HepG2 (cell line): ENCODE data around the gene FLAD1. TPM values are rescaled to one million over a fixed set of nuclear protein-coding genes. Genes with fewer than 3 reads are reported as not detected.

ENCODE experiments used
- DZIP1 ChIP-seq: sonication (generic); formaldehyde crosslinking; IDR thresholded peaks from 2 replicates; pipeline ENCODE4 v1.5.0; 2020; ENCODE audit warnings: mild to moderate bottlenecking, missing genetic modification reagents
- GLI4 ChIP-seq: sonication (generic); formaldehyde crosslinking; IDR thresholded peaks from 2 replicates; pipeline ENCODE4 v1.5.1; 2020; ENCODE audit warnings: missing genetic modification reagents, mild to moderate bottlenecking, moderate library complexity, borderline replicate concordance
- GZF1 ChIP-seq: sonication (generic); formaldehyde crosslinking; IDR thresholded peaks from 2 replicates; pipeline ENCODE4 v1.5.1; 2020; ENCODE audit warnings: mild to moderate bottlenecking, missing genetic modification reagents
- HNRNPLL ChIP-seq: fragments of 200-400 bp; formaldehyde crosslinking; IDR thresholded peaks from 2 replicates; pipeline ENCODE4 v1.6.1; 2017; ENCODE audit warnings: mild to moderate bottlenecking, low read depth, low read length; ENCODE audit not compliant: poor library complexity, severe bottlenecking
- IKZF1 ChIP-seq: fragments of 450-650 bp; IDR thresholded peaks from 2 replicates; pipeline ENCODE4 v1.7.1; 2016
- NFIC ChIP-seq: IDR thresholded peaks from 2 replicates; pipeline ENCODE4 v1.6.1; 2012; ENCODE audit warnings: mild to moderate bottlenecking, low read length, inconsistent platforms
- NR2F1 ChIP-seq, 2 experiments: fragments of 450-650 bp in 1 of 2; formaldehyde crosslinking in 1 of 2; IDR thresholded peaks; 2 replicates each; pipeline versions ENCODE4 v1.5.0 to v1.6.1; 2016 to 2020; ENCODE audit warnings: mild to moderate bottlenecking in 1 of 2, missing compliant biosample characterization in 1 of 2, missing genetic modification reagents in 1 of 2, moderate library complexity in 1 of 2
- POLR2A ChIP-seq, 2 experiments: IDR thresholded peaks; 2 replicates each; pipeline ENCODE4 v1.6.1; 2011; ENCODE audit warnings: low read depth in 2 of 2, low read length in 2 of 2, mild to moderate bottlenecking in 1 of 2, moderate library complexity in 1 of 2; ENCODE audit not compliant: insufficient read depth in 1 of 2
- RAD21 ChIP-seq: fragments of 450-650 bp; formaldehyde crosslinking; IDR thresholded peaks from 2 replicates; pipeline ENCODE4 v1.5.0; 2020; ENCODE audit warnings: mild to moderate bottlenecking
- RBFOX2 ChIP-seq: fragments of 200-400 bp; formaldehyde crosslinking; IDR thresholded peaks from 2 replicates; pipeline ENCODE4 v1.6.1; 2017; ENCODE audit warnings: low read depth, mild to moderate bottlenecking, low read length
- TFDP2 ChIP-seq: sonication (generic); formaldehyde crosslinking; IDR thresholded peaks from 2 replicates; pipeline ENCODE4 v1.4.0; 2020; ENCODE audit warnings: missing genetic modification reagents
- ZBTB8A ChIP-seq: sonication (generic); formaldehyde crosslinking; IDR thresholded peaks from 2 replicates; pipeline ENCODE4 v1.4.0; 2020; ENCODE audit warnings: mild to moderate bottlenecking, low read depth, missing genetic modification reagents, borderline replicate concordance
- ZNF18 ChIP-seq: sonication (generic); formaldehyde crosslinking; IDR thresholded peaks from 2 replicates; pipeline ENCODE4 v1.8.0; 2022; ENCODE audit warnings: mild to moderate bottlenecking, missing genetic modification reagents; ENCODE audit not compliant: insufficient replicate concordance
- ZSCAN31 ChIP-seq: sonication (generic); formaldehyde crosslinking; IDR thresholded peaks from 2 replicates; pipeline ENCODE4 v1.5.0; 2020; ENCODE audit warnings: low read depth, mild to moderate bottlenecking, missing genetic modification reagents
- polyA plus RNA-seq, 8 experiments: library from polyadenylated mRNA; depleted of rRNA in 3 of 8; stranded (reverse) in 7 of 8; unstranded in 1 of 8; fragments of >200 nt; fragmentation: Illumina TruSeq in 4 of 8; extraction: Trizol in 4 of 8; gene quantifications; 2 replicates each; pipeline versions ENCODE4 v1.2.1 to v1.2.3, GENCODE V29; 2011 to 2016; ENCODE audit warnings: low read depth in 4 of 8, missing spikeins in 1 of 8, mixed read lengths in 1 of 8; ENCODE audit not compliant: insufficient read depth in 1 of 8
- total RNA-seq, 5 experiments: library from RNA; depleted of rRNA; stranded (reverse); fragments of >200 nt; fragmentation: Illumina TruSeq; extraction: Trizol; gene quantifications; 2 replicates each; pipeline ENCODE4 v1.2.3, GENCODE V29; 2016; ENCODE audit warnings: low read depth in 1 of 5
- TF ChIP-seq, protein P1 (sequence below): IDR thresholded peaks from 2 replicates; pipeline ENCODE4 v1.4.0; 2020; ENCODE audit warnings: mild to moderate bottlenecking, missing genetic modification reagents
- TF ChIP-seq, protein P2 (sequence below): sonication (generic); formaldehyde crosslinking; IDR thresholded peaks from 2 replicates; pipeline ENCODE4 v1.9.0; 2021; ENCODE audit warnings: missing genetic modification reagents, borderline replicate concordance

FLAD1 gene
- total and polyA plus RNA-seq, 2 of the 13 experiments (the other 11 are each of a cell fraction or from before 2014, with no cell fraction given) = 25.9 to 32.8 TPM

- TF ChIP-seq HNRNPLL (peak; percentile 13), RBFOX2 (peak; percentile 55; the same call in 1 of the 2 replicates), GLI4 (no peak), RAD21 (CRISPR knock-in tag) (peak; percentile 30), IKZF1 (no peak), NR2F1 (CRISPR knock-in tag; IDR thresholded peaks at IDR 0.05) (no peak), DZIP1 (CRISPR knock-in tag) (no peak), ZSCAN31 (CRISPR knock-in tag) (no peak), TFDP2 (0 out of 2 replicates have a peak, but pooled peaks have one; percentile 34), ZNF18 (CRISPR knock-in tag) (no peak), NFIC (peak; percentile 25; the same call in 1 of the 2 replicates), POLR2A (IDR thresholded peaks at IDR 0.05; ENCODE audit: insufficient read depth in 1 of 2, low read depth in 2 of 2, low read length in 2 of 2) (peak; percentile 87 to 88), ZBTB8A (CRISPR knock-in tag) (no peak), GZF1 (CRISPR knock-in tag) (no peak)
- TF ChIP-seq, protein P1, sequence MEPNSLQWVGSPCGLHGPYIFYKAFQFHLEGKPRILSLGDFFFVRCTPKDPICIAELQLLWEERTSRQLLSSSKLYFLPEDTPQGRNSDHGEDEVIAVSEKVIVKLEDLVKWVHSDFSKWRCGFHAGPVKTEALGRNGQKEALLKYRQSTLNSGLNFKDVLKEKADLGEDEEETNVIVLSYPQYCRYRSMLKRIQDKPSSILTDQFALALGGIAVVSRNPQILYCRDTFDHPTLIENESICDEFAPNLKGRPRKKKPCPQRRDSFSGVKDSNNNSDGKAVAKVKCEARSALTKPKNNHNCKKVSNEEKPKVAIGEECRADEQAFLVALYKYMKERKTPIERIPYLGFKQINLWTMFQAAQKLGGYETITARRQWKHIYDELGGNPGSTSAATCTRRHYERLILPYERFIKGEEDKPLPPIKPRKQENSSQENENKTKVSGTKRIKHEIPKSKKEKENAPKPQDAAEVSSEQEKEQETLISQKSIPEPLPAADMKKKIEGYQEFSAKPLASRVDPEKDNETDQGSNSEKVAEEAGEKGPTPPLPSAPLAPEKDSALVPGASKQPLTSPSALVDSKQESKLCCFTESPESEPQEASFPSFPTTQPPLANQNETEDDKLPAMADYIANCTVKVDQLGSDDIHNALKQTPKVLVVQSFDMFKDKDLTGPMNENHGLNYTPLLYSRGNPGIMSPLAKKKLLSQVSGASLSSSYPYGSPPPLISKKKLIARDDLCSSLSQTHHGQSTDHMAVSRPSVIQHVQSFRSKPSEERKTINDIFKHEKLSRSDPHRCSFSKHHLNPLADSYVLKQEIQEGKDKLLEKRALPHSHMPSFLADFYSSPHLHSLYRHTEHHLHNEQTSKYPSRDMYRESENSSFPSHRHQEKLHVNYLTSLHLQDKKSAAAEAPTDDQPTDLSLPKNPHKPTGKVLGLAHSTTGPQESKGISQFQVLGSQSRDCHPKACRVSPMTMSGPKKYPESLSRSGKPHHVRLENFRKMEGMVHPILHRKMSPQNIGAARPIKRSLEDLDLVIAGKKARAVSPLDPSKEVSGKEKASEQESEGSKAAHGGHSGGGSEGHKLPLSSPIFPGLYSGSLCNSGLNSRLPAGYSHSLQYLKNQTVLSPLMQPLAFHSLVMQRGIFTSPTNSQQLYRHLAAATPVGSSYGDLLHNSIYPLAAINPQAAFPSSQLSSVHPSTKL = 0 out of 2 replicates have a peak, but pooled peaks have one; percentile 9
- TF ChIP-seq, protein P2, sequence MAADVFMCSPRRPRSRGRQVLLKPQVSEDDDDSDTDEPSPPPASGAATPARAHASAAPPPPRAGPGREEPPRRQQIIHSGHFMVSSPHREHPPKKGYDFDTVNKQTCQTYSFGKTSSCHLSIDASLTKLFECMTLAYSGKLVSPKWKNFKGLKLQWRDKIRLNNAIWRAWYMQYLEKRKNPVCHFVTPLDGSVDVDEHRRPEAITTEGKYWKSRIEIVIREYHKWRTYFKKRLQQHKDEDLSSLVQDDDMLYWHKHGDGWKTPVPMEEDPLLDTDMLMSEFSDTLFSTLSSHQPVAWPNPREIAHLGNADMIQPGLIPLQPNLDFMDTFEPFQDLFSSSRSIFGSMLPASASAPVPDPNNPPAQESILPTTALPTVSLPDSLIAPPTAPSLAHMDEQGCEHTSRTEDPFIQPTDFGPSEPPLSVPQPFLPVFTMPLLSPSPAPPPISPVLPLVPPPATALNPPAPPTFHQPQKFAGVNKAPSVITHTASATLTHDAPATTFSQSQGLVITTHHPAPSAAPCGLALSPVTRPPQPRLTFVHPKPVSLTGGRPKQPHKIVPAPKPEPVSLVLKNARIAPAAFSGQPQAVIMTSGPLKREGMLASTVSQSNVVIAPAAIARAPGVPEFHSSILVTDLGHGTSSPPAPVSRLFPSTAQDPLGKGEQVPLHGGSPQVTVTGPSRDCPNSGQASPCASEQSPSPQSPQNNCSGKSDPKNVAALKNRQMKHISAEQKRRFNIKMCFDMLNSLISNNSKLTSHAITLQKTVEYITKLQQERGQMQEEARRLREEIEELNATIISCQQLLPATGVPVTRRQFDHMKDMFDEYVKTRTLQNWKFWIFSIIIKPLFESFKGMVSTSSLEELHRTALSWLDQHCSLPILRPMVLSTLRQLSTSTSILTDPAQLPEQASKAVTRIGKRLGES (CRISPR knock-in tag) = no peak
Measured at GRCh38 chr1:154973344-154974101, 9.6 kb upstream of the FLAD1 start (continued).
